Measurements from ENCODE around the gene RAB36.
"Not testable (repeated sequence)": the region's sequence is repeated elsewhere in the genome, so short reads cannot be mapped to it uniquely, and the experiment has no call there.

Gene RAB36

GRCh38 chr22:23129149-23129548, 16.1 kb upstream of the RAB36 start:
- no peaks in the 10 kb centered on the region for H3K4me1 ChIP-seq
- DNase-seq: no peak
- H3K36me3 ChIP-seq: no peaks in the 10 kb centered on the region
- no peaks in the 10 kb centered on the region for H3K27me3 ChIP-seq
- no peaks in the 10 kb centered on the region for H3K9me3 ChIP-seq
- H3K4me3 ChIP-seq (ENCODE audit: low read depth, low read length): no peak overlapping the region
- TF ChIP-seq CTCF (IDR thresholded peaks at IDR 0.05; ENCODE audit: low read depth, low read length): no peak

- DNase-seq: no peak
- TF ChIP-seq CTCF (IDR thresholded peaks at IDR 0.05; ENCODE audit: low read depth, low read length): no peak
- H3K36me3 ChIP-seq: no peaks in the 10 kb centered on the region
Observed at GRCh38 chr22:23130697-23131096, 14.6 kb upstream of the RAB36 start.

GRCh38 chr22:23131931-23132330, 13.3 kb upstream of the RAB36 start:
- no peak overlapping the region for H3K4me3 ChIP-seq (ENCODE audit: low read depth, low read length)
- no peaks in the 10 kb centered on the region for H3K4me1 ChIP-seq
- H3K9me3 ChIP-seq: no peaks in the 10 kb centered on the region
- H3K36me3 ChIP-seq: no peaks in the 10 kb centered on the region
- H3K27me3 ChIP-seq: no peaks in the 10 kb centered on the region
- TF ChIP-seq CTCF (IDR thresholded peaks at IDR 0.05; ENCODE audit: low read depth, low read length): no peak
- DNase-seq: no peak

More at GRCh38 chr22:23130697-23131096, 14.6 kb upstream of the RAB36 start:
- Histone ChIP-seq H3K9me3 (no peaks in the 10 kb centered on the region), H3K4me3 (ENCODE audit: low read depth, low read length) (no peak overlapping the region), H3K4me1 (no peaks in the 10 kb centered on the region), H3K27me3 (no peaks in the 10 kb centered on the region)

- Histone ChIP-seq H3K4me1 (no peaks in the 10 kb centered on the region), H3K36me3 (no peaks in the 10 kb centered on the region), H3K4me3 (ENCODE audit: low read depth, low read length) (no peak overlapping the region), H3K9me3 (no peaks in the 10 kb centered on the region), H3K27me3 (no peaks in the 10 kb centered on the region)
- DNase-seq: no peak
- no peak for TF ChIP-seq CTCF (IDR thresholded peaks at IDR 0.05; ENCODE audit: low read depth, low read length)
Observed at GRCh38 chr22:23132376-23133091, 12.7 kb upstream of the RAB36 start.

- DNase-seq: no peak
- Histone ChIP-seq H3K9me3 (no peaks in the 10 kb centered on the region), H3K4me1 (no peaks in the 10 kb centered on the region), H3K27me3 (no peaks in the 10 kb centered on the region), H3K36me3 (no peaks in the 10 kb centered on the region), H3K4me3 (ENCODE audit: low read depth, low read length) (no peak overlapping the region)
- TF ChIP-seq CTCF (IDR thresholded peaks at IDR 0.05; ENCODE audit: low read depth, low read length): no peak
Observed at GRCh38 chr22:23133922-23134321, 11.4 kb upstream of the RAB36 start.

GRCh38 chr22:23136991-23137390, 8.3 kb upstream of the RAB36 start:
- not testable (repeated sequence) for DNase-seq; H3K9me3 ChIP-seq; H3K27me3 ChIP-seq; H3K4me3 ChIP-seq (ENCODE audit: low read depth, low read length); H3K36me3 ChIP-seq; H3K4me1 ChIP-seq
